ENCODE results near the gene GFOD1.
A peak's percentile ranks its signal among the peaks of the same experiment; 100 is the strongest.
"Not testable (repeated sequence)": the region's sequence is repeated elsewhere in the genome, so short reads cannot be mapped to it uniquely, and the experiment has no call there.

The GFOD1 gene

DNA sequence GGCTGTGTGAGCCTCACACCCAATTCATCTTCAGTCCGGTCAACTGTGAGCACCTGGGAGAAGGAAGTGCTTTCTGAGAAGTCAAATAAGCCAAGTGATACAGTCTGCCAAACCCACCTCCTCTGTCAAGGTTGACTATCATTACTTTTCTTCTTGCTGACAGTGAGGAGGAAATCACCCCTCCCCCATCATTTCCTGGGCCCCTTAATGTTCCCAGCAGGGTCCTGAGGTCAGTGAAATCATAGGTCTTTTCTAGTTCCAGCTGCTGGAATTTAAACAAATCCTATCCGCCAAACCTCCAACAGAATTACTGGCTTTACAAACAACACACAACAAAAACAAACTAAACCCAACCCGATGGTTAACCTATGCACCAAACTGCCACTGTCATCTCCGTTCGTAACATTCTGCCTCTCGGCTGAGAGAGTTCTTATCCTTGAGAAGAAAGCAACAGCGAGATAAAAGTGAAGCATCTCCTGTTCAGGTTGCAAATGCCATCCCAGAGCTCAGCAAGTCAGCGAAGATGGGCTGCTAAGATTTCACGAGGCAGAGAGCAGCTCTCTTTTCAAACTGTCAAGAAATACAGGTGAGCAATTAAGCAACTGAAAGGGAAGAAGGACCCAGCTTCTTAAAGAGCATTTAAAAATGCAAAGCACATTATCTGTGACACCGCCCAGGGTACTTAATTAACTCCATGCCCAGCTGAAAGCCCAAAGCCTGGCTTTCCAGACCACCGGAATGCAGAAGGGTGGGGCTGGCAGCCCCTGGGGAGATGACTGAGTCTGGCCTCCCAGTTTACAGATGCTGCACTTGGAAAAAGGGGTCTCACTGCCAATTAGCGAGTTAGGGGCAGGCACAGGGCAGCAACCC lies 24.7 kb downstream of the GFOD1 start:
- no peak for DNase-seq

DNA sequence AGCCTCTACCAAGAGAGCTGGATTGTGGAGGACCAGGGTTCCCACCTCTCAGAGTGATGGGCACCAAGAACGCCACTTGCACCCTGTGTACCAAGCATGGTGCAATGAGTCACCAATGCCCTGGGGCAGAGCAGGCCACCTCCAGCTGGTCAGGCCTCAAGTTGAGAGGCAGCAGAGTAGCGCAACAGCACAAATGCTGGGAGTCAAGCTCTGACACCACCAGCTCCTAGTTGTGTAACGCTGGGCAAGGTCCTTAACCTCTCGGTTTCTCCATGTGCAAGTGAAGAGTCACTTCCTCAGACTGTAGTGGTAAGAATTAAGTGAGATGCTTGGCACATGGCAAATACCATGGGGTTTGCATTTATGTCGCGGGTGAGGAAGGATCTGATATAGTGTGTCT lies 25.6 kb downstream of the GFOD1 start:
- DNase-seq: no peak

DNA sequence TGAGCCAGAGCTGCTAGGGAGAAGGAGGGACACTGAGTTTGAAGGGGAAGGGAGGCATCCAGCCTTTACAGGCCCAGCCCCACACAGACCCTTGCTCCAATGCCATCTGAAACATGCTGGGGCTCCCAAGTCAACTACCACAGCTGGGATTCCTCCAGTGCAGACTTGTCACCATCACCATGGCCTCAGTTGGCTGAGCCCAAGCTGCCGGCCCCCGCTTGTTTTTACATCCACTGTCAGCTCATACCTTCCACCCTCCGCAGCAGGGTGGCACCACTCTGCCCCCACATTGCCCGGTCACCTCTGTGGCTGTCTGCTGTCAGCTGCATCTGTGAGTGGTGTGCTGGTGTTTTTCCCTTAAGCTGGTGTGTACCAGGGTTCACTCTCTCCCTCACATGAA lies 26.1 kb downstream of the GFOD1 start:
- no peak for DNase-seq

DNA sequence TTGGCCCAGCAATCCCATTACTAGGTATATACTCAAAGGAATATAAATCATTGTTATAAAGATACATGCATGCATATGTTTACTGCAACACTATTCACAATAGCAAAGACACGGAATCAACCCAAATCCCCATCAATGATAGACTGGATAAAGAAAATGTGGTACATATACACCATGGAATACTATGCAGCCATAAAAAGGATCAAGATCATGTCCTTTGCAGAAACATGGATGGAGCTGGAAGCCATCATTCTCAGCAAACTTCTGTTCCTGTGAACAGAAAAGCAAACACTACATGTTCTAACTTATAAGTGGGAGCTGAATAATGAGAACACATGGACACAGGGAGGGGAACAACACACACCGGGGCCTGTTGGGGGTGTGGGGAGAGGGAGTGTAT lies 27.1 kb downstream of the GFOD1 start:
- not testable (repeated sequence) for DNase-seq

DNA sequence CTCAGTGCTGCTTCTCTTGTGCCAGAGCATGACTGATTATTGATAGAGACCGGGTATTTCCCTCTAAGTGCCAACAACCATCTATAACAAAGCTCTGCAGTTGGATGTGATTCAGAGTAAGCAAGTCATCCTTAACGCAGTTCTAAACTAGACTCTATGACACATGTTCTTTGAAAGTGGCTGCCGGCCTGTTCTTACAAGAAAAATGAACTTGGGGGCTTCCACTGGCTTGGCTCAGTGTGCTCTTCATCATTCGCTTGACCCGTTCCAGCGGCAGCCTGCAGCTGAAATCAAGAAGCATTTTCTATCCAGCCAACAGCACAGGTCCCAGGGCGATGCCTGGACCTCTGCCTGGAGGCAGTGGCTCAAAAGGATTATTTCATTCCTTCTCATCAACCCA lies 29.8 kb downstream of the GFOD1 start:
- DNase-seq: no peak

DNA sequence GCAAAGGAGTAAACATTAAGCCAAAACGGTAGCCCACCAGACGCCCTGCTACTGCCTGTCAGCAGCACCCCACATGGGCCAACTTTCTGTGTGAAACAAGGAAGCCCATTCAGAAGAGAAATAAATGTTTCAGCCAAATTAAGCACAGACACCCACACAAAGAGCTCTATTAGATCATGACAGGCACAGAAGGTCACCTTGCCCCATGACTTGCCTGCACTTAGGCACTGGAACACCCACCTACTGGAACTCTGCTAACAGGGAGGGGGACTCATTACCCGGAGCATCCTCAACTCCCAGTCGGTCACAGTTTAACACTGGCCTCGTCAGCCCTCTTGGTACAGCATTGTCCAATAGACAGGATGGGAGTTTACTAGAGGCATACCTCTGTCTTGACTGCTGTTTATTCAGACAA lies 31.8 kb downstream of the GFOD1 start:
- no peak for DNase-seq

DNA sequence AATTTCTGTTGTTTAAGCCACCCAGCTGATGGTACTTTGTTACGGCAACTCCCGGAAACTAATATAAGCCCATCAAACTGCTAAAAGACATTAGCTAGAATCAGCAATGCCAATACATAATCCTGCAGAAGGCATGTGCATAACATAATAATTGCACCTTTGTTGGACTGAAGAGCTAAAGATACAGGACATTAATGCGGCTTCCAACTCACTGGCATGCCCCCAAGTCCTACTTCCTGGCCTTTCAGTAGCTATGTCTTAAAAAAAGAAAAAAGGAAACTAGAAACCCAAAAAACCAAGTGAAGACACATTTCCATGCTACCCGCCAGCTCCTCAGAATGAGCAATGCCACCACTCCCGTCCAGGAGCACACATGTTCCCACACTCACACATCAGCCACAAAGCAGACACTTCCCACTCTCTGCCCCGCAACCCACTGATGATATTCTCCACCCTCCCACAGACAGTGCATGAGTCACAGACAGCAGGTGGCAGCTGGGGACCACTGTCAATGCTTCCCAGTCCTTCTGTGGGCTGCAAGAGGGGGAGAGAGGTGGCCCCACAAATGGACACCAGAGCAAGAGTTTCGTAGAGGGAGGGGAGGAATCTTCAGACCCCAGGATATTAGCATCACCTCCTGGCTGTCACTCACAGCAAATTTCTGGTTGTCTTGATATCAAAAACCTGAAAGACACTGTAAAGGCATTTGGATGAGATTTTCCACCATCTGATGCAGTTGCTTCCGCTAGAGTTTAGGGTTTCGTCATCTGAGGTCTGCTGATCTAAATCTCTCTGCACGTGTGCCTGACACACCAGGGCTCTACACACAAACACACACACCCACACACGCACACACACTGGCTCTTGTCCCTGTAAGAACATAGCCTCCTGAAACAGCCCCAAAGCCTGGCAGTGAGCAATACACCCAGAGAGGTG lies 32.8 kb downstream of the GFOD1 start:
- peak; percentile 86 for DNase-seq

DNA sequence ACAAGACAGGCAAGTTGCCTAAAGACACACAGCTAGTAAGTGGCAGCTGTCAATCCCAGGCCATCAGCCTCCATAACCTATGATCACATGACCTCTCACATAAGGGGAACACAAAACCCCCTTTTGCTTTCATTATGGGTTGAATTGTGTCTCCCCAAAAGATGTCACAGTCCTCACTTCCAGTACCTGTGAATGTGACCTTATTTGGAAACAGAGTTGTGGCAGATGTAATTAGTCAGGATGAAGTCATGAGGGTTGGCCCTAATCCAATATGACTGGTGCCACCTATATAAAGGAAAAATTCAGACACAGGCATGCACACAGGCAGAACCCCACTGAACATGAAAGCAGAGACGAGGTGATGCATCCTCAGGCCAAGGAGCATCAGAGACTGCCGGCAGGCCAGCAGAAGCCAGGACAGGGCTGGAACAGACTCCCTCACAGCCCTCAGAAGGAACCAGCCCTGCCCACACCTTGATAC lies 33.6 kb downstream of the GFOD1 start:
- DNase-seq: peak; percentile 62

DNA sequence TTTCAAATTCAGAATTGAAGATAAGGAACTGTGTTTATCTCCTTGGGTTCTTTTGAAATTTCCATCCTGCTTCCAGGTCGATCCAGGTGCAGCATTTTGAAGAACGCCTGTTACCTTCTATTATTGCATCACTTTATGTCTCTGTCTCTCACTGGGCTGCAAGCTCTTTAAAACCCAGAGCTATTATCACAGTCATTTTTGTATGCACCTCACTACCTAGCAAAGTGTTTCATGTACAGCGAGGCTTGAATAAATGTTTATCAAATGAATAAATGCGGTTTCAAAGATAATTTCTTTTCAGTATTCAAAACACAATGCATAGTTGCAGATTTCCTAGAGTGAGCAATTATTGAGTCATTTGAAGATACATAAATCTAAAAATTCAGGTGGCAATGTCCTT lies 34.2 kb downstream of the GFOD1 start:
- no peak for DNase-seq

DNA sequence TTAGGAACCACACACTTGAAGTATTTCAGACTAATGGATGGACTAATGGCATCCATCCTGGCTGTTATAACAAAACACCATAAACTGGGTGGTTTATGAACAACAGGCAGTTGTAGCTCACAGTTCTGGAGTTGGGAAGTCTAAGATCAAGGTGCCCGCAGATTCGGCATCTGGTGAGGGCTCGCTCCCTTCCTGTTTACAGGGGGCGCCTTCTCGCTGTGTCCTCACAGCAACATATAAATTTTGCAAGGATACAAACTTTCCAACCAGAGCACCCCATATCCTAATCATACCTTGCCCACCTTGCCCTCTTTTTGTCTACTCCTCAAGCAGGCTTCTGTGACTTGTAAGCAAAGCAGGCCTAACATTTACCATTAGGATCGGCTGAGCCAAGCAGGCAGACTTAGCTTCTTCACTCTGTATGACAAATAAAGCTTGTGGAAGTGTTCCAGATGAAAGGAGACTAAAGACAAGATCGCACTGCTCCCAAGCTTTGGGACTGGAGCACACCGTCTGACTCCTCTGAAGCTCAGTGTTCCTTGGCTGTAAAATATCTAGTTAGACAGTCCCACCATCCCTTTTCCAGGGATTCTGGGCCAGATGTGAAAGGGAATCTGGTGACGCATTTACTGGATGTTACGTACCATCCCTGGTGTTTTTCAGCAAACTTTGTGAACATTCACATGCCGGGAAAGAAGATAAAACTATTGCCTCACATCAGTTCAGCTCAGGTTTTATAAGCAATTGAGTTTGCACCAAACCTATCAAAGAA lies 34.9 kb downstream of the GFOD1 start:
- no peak for DNase-seq

DNA sequence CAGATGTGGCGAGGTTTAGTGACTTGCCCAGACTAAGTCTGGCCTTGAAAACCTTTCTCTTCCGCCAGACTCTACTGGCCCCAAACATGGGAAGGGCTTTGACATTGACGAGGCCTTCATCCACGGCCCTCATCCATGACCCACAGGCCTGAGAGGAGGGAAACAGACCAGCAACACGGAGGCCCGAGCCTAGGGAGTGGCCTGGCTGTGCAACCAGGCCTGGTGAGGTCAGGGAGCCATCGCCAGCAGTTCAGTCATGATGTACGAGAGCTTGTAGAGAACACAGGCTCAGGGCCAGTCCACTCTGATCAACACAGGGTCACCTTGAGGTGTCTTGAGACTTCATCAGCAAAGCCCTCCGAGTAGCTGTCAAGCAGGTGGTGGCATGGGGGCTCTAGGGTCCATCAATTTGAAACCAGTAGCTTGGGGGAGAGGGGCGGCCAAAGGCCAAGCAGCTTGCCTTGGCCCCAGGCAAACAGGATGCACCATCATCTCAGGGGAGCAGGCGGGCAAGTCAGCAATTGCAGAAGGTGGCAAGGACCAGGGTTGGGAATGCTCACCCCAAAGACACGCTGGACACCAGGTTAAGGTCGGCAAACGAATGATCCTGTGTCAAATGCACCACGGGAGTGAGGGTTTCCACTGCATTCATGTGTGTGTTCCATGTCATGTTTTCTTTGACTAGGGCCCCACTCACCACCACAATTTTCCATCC lies 36.1 kb downstream of the GFOD1 start:
- no peak for DNase-seq

DNA sequence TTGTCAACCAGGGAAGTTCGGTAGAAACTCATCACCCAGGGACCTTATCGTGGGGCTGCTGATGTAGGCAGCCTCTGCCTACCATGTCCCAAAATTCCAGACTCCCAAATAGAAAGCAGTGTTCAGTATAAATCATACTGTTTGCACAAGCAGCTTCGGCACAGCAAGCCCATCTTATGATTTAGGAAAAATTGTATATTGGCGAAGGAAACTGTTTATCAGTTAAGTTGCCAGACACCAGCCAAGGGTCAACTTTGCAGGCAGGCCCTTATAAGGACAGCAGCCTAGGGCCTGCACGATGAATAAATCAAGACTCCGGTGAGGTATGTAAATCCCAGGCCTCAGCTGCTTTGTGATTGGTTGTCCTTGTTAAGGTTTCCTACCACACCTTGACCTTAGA lies 36.8 kb downstream of the GFOD1 start:
- no peak for DNase-seq

DNA sequence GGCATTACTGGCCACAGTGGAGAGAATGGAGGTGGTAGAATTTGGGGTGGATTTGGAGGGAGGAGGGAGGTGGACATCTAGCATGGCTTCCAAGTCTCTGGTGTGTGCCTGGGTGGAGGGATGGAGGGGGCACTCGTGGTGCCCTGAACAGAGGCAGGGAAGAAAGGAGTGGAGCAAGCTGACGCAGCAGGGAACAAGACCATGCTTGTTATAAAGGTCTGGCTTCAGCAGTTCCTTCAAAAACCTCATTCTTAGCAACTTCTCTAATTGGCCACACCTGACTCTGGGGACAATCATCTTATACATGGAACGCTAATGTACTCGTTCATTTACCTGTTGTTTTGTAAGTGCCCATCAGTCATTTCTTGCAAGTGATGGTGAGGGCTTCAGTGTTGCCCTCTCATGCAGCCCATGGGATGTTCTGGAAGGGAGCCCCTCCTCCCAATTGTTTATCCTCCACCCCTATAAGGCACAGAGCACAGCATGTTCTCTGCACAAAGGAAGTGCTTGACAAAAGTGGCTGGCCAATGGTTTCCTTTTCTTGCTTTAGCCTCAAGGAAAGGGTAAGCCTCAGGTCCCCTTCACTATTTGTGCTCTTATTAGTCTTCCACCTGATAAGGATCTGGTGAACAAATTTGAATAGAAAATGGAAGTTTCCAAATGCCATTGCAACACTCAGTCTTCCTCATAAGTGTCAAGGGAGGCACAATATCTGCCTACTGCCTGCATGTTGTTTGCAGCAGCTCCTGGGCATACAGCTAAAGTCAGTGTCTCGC lies 39.3 kb downstream of the GFOD1 start:
- no peak for DNase-seq

DNA sequence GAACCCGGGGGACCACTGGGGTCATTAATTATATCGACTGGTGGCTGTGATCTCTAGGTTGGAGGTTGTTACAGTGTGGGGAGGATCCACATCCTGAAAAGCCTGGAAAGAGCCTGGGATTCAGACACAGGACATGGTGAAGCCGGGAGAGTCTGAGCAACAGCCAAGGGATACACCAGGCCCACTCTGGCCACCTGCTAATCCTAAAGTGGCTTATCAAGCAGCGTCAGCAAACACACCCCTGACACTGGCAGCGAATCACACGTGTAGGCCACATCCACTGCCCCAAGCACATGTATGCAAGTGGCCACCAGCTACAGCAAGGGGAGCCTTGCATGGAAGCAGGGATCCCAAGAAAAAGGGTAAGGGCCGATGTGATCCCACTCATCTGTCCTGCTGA lies 41.0 kb downstream of the GFOD1 start:
- no peak for DNase-seq

DNA sequence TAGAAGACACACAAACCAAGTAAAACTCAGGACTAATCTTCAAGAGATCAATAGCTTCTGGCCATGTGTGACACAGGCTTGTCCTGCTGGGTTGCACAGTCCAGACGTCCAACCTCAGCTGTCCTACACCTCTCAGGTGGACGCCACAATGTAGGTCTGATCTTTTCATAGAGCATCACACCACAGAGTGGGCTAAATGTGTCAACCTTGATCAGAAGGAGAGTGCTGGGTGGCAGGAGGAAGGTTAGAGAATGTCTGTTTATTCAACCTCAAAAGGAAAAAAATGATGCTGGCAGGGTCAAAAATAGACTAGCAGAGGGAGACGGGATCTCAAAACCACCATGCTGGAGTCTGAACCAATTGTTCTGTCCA lies 41.7 kb downstream of the GFOD1 start:
- DNase-seq: no peak

DNA sequence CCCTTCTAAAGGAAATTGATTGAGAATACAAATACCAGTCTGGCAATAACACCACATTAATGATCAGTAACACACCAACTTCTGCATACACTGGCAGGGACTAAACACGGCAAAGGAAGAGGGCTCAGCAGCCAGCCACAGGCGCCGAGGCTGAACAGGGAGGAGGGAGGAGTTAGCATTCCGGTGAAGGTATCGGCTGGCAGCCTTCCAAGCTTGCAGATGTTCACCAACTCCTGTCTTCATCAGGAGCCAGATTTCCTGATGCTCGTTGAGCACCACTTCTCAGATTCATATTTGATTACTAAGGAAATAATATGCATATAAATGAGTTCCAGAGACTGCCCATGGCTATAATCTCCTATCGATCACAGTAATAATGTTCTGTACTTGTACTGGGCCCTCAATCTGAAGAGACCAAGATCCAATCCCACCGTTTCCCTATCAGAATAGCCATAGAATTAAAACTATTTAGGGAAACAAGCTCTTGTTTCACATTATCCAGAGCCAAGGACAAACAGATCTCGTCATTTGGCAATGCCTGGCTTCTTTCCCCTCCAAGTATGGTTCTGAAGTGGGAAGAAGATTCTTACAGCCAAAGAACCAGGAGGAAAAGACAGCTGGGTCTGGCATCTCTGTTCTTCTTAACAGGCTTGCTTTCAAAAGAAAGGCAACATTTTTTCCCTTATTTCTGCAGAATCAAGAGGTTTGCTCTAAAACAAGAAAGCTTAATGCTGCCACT lies 42.2 kb downstream of the GFOD1 start:
- peak; percentile 55 for DNase-seq

DNA sequence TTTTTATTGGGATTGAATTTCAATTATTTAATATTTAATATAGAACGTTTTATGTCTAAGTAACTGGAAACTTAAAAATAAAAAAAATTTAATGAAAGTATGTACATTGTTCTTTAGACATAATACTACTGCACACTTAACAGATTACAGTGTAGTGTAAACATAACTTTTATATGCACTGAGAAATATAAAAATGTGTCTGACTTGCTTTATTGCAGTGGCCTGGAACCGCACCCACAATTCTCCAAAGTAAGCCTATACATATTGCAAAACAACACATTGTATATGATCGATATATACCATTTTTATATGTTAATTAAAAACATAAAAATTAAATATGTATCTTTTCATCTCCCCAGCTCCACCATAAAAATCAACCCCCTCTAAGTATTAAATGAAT lies 42.8 kb downstream of the GFOD1 start:
- no peak for DNase-seq

DNA sequence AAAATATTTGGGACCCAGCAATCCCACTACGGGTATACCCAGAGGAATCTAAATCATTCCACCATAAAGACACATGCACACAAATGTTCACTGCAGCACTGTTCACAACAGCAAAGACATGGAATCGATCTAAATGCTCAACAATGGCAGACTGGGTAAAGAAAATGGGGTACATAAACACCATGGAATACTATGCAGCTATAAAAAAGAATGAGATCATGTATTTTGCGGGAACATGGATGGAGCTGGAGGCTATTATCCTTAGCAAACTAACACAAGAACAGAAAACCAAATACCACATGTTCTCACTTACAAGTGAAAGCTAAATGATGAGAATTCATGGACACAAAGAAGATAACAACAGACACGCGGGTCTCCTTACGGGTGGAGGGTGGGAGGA lies 43.4 kb downstream of the GFOD1 start:
- DNase-seq: not testable (repeated sequence)

DNA sequence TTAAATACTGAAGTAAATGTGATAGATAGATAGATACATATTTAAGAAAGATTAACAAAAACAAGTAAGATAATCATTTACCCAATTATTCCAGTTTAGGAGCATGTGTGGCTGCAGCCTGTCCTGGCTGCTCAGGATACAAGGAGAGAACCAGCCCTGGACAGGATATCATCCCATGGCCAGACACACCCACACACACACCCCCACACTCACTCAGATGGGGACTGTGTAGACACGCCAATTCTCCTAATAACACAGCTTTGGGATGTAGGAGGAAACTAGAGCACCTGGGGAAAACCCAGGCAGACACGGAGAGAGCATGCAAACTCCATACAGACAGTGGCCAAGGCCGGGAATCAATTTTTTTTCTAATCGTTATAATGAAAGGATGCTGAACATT lies 45.6 kb downstream of the GFOD1 start:
- DNase-seq: no peak

DNA sequence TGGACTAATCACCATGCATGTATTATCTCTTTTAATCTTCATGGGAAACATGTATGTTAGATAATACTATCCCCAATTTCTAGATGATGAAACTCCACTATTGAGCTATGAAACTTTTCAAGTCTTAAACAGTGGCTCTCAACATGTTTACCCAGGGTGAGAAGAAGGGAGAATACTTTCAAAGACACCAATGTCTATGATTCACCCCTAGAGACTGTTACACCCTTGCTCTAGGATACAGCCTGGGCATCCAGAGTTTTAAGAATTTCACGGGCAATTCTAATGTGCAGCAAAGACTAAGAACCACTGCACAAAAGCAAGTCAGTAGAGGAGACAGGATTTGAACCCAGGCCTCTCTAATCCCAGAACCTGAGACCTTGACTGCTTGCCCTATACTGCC lies 47.8 kb downstream of the GFOD1 start:
- DNase-seq: no peak

DNA sequence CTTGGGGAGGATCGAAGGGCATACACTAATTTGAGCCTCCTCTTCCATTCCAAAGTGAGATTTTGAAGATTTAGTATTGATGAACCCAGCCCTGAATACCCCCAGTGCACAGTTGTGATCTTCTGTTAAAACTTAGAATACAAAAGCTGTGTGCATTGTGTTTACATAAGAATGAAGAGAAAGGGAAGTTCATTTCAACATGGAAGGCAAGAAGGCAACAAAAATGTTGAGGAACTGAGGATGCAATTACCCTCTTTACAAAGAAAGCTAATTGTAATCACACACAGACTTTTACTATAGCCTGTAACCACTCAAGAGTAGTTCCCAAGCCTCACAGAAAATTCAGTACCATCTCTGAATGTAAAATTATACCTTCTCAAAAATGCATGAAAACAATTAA lies 49.3 kb downstream of the GFOD1 start:
- no peak for DNase-seq
